Measurements from ENCODE around the gene FOXD3.
"Not testable (repeated sequence)": the region's sequence is repeated elsewhere in the genome, so short reads cannot be mapped to it uniquely, and the experiment has no call there.

The FOXD3 gene

DNA sequence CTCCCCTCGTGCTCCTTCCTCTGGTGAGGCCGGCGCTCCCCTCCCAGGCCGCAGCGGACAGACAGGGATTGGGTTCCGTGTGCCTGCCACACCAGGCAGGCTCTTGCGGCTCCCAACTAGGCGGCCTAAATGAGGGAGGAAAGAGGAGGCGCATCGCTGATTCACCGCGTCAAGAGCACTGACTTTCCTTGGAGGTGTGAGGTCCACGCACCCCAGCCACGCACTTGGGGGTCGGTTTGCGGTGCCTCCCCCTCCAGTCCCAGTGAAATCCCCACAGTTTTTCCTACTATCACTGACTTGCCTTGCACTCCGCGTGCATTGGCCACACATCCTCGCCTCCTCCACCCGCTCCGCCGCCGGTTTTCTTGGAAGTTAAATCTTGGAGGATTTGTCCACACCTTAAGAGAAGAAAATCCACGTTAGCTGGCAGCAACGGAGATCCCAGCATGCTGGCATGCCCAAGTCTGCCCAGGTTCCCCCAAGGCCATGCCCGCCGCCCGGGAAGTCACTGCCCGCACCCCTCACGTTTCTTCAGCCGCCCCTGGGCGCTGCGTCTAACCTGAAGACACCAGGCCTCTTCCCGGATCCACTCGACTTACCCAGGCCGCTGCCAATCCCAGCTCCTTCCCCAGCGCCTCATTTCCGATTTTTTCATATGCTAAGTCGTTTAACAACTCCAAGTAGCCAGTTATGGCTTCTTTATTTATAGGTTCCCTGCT lies 1.1 kb upstream of the FOXD3 start:
- DNase-seq (ENCODE audit: low read depth, low spot score), result no peak

DNA sequence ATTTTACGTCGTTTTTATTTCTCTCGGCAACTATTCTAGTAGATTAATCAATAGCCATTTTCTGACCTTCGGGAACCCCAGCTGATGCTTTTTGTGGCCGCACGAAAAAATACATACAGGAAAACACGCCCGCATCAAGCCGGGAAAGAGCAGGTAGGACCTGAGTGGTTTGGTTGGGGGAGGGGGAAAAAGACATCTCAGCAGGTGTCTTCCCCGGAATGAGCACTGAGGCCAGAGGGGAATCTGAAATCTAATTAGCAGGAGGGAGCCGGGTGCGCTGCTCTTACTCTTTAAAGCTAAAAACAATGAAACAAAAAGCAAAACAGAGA lies 618 bp upstream of the FOXD3 start:
- DNase-seq (ENCODE audit: low read depth, low spot score), result no peak

DNA sequence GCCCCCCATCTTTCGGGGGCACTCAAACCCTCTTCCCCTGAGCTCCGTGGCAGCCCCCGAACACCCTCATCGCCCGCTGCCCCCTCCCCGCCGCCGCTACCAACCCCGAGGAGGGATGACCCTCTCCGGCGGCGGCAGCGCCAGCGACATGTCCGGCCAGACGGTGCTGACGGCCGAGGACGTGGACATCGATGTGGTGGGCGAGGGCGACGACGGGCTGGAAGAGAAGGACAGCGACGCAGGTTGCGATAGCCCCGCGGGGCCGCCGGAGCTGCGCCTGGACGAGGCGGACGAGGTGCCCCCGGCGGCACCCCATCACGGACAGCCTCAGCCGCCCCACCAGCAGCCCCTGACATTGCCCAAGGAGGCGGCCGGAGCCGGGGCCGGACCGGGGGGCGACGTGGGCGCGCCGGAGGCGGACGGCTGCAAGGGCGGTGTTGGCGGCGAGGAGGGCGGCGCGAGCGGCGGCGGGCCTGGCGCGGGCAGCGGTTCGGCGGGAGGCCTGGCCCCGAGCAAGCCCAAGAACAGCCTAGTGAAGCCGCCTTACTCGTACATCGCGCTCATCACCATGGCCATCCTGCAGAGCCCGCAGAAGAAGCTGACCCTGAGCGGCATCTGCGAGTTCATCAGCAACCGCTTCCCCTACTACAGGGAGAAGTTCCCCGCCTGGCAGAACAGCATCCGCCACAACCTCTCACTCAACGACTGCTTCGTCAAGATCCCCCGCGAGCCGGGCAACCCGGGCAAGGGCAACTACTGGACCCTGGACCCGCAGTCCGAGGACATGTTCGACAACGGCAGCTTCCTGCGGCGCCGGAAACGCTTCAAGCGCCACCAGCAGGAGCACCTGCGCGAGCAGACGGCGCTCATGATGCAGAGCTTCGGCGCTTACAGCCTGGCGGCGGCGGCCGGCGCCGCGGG lies 837 bp downstream of the FOXD3 start:
- no peak for DNase-seq (ENCODE audit: low read depth, low spot score)

DNA sequence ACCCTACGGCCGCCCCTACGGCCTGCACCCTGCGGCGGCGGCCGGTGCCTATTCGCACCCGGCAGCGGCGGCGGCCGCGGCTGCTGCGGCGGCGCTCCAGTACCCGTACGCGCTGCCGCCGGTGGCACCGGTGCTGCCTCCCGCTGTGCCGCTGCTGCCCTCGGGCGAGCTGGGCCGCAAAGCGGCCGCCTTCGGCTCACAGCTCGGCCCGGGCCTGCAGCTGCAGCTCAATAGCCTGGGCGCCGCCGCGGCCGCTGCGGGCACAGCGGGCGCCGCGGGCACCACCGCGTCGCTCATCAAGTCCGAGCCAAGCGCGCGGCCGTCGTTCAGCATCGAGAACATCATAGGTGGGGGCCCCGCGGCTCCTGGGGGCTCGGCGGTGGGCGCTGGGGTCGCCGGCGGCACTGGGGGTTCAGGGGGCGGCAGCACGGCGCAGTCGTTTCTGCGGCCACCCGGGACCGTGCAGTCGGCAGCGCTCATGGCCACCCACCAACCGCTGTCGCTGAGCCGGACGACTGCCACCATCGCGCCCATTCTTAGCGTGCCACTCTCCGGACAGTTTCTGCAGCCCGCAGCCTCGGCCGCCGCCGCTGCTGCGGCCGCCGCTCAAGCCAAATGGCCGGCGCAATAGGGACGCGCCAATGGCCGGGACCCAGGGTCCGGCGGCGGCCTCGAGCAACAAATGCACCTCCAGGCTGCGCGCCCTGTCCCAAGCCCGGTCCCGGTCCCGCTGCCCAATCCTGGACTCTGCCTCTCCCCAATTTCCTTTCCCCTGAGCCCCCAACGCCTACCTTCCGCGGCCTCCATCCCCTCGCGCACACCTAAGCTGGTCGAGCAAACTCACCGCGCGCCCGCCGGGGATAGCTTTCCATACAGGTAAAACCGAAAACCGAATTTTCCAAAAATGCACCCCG lies 1.8 kb downstream of the FOXD3 start:
- no peak for DNase-seq (ENCODE audit: low read depth, low spot score)

DNA sequence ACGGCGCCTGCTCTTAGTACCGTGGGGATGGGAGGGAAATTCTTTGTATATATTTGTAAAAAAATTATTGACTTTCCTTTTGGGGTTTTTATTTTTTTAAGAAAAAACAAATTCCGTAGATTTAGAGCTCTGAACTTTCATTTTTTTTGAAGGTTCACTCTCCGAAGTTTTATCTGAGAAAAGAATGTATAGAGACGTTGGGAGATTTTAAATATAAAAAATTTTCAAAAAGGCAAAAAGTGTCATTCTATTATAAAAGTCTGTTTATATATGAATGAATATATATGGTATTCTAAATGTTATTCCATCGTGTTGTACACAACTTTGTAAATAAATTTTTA lies 2.4 kb downstream of the FOXD3 start:
- DNase-seq (ENCODE audit: low read depth, low spot score), result no peak

DNA sequence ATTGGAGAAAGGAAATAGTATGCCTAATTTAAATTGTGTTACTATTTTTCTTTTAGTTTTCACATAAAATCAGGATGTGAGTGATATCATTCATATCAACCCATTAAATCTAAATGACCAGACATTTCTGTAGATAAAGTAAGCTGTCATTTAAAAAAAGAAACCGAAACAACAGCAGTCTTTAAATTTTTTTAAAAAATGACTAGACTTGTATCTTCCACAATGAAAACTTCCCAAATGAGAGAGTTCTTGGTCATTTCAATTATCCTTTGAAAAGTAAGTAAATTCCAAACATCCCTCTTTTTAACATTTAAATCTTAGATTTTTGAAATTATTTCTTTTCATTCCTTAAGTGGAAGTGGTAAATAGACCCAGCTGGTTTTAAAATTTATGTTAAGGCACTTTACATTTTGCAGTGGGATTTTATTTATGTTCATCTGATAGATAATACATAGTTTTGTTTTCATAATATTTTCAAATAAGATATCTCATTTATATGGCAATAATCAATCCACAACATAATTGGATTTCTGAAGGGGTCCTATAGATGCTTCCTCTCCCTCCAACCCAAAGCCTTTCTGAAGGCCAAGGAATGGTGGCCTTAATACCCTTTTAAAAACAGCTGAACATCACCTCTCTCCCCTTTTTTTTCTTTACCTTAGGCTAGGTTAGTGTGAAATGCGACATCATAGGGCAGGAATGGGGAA lies 3.1 kb downstream of the FOXD3 start:
- no peak for DNase-seq (ENCODE audit: low read depth, low spot score)

DNA sequence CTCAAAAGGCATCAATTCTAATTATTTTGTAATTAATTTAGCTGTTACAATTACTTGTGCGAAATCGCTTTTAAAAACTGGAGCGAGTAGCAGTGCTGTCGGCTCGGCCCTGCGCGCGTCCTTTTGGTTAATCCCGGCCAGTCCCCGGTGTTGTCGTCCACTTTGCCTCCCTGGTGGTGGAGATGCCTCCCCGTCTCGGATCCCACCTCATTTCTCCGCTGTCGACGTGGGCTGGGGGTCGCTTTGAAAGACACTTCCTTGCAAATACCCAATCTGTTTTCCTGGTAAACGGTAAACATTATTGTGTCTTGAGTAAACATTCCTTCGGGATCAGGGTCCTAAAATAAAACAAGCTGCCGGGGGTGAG lies 3.7 kb downstream of the FOXD3 start:
- DNase-seq (ENCODE audit: low read depth, low spot score), result no peak

DNA sequence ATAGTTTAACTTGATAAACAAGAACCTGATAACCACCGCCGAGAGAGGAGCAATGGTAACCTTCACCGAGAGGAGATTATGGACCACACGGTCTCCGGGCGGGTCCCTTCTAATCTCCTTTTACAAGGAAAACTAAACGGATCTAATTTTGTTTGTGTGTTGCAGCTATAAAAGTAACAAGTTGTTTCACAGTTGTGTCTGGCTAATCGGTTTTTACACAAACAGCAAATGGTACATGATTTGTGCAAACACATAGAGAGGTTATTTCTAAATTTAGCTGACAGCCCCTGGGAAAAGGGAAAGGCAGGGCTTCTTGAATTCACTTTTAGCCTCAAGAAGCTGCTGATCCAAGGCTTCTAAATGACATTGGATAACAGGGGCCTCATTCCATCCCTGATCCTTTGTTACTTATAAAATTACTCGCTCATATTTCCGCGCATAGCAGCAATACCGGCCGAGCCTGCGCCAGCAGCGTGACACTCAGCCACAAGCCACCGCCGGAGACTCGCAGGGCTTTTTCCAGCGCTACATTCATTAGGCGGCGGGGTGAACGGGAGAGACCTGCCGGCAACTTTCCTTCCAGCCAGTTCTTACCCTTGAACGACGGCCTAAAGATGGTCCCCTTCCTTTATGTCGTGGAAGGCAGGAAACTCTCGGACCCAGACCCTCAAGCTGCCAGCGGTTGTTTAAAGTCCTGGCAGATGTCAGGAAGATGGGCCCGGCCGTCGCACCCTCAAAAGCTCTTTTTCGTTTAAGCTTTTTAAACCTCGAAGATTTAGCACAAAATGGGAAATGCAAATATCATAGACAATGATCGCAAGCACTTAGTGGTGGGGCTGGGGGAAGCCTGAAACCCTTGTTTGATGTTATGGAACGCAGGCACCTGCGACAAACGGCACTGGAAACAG lies 4.4 kb downstream of the FOXD3 start:
- DNase-seq (ENCODE audit: low read depth, low spot score), result no peak

DNA sequence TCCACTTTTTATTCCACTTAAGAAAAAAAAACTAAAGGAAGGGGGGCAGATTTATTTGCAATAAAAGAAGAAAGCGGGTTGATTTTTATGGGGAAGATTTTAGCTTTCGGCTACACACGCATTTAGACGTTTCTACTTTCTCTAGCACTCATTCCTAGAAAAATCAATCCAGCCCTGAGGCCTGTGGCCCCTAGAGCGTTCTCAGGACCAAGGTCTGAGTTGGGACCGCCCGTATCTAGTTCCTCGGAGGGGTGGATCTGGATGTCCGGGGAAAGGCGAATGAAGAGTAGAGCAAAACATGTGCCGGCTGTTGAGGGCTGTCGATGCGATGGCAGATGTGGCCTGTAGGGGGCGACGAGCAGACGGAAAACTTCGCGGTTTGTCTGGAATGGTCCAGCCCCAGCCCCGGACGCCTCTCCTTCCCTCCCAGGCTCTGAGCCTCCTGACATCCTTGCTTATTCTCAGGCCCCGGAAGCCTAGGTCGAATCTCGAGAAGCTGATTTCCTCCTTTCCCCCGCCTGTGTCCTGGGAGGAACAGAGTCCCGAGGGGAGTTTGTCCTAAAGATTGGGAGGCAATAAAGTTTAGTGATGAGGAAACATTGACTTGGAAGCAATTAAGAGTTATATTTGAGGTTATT lies 5.2 kb downstream of the FOXD3 start:
- no peak for DNase-seq (ENCODE audit: low read depth, low spot score)

DNA sequence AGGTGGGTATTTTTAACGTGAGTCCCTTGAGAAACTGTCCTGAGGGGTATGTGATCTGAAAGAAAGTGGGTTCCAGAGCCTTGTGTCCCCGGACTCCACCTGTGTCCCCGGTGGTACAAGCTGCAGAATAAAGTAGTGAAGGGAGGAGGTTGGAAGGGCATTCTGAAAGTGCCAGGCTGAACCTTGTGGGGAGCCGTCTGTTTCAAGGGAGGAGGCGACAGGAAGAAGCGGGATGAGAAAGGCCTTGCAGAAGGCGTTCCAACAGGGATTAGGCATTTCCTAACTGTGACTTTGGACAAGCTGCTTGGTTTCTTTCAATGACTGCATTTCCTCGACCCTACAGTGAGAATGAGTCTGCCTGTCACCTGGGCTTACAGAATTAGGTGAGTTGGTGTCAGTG lies 5.8 kb downstream of the FOXD3 start:
- DNase-seq (ENCODE audit: low read depth, low spot score), result no peak

DNA sequence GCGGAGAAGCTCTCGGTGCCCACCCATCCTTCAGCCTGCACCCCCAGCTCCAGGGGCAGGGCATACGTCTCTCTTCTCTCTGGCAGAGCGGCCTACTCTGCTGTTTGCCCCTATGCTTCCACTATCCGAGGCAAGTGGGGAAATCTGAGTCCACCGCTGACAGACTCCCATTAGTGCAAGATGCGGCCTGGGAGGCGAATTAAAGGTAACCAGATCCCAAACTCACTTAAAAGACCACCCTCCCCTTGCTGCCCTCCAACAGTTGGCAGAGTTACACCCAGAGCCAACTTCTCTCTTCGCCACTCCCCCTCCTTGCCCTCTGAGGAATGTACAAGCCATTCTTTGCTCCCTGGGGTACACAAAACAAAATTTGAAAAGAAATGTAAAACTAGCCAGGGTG lies 6.4 kb downstream of the FOXD3 start:
- DNase-seq (ENCODE audit: low read depth, low spot score), result no peak

DNA sequence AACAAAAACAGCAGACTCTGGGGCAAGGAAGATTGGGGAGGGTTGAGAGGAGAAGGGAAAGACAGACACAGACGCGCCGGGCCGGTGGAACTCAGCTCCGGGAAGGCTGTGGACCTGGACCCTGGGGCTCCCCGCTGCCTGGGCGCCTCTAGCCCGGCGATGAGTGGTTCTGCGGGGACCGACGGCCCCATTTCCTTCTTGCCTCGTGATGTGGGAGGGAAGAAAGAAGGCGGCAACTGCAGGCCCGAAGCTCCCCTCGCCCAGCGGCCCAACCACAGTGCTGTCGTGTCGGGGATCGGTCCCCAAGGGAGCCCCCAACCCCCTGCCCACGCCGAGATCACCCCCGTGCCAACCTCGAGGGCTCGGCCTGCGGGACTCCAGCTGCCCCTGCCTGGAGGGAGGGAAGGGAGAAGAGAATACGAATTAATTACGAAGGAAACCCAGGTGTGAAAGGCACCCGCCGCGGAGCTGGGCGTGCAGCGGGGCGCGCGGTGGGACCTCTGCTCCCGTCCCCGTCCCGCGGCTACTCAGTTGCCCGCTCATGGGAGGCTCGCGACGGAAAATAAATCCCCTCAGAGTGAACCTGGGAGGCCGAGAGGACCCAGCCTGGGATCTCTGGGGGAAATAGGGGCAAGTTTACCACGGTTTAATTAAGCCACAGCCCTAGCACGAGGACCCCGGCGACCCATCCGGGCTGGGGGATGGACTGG lies 7.4 kb downstream of the FOXD3 start:
- DNase-seq (ENCODE audit: low read depth, low spot score), result no peak

DNA sequence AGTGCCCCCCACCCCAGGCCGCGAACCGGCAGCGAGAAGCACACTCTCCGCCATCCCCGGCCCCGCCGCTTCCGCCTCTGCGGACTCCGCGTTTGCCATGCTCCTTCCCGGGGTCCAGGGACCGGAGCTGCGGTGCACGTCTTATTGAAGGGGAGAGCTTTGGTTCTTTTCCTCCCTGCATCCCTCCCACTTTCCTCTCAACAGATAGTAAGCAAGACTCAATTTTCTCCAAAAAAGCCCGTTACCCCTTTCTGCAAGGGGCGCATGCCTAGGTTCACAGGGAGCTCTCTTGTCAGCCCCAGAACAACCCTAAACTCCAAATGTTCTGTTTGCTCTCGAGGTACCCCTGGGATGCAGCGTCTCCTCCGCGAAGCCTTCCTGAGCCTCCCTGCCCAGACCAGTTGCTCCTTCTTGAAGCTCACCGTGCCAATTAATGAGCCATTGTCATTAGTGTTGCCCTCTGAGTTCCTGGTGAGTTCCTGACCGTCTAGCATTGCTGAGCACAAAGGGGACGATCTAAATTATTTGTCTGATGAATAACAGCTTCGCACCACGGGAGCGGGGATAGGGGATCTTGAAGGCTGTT lies 8.1 kb downstream of the FOXD3 start:
- no peak for DNase-seq (ENCODE audit: low read depth, low spot score)

DNA sequence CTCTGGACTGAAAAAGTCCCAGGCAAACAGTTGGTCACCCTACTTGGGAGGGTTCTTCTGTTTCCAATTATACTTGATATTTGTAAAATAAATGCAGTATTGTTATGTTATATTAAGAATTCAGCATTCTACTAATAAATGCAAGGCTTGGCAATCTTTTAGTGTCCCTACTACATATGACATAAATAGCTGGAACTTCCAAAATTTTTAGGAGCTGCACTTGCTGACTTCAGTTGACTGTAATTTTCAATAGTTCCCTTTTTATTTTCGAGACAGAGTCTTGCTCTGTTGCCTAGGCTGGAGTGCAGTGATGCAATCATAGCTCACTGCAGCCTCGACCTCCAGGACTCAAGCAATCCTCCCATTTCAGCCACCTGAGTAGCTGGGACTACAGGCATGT lies 20.0 kb downstream of the FOXD3 start:
- DNase-seq (ENCODE audit: low read depth, low spot score), result no peak

DNA sequence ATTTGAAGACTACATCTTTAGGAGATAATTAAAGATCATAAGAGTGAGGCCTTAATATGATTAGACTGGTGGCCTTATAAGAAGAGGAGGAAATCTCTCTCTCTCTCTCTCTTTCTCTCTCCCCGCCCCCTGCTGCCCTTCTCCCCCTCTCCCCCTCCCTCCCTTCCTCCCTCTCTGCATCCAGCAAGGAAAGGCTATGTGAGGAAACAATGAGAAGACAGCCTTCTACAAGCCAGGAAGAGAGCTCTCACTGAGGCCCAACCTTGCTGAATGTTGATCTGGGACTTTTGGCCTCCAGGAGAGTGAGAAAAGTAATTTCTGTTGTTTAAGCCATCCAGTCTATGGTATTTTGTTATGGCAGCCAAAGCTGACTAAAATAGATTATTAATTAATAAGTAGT lies 21.6 kb downstream of the FOXD3 start:
- DNase-seq (ENCODE audit: low read depth, low spot score), result no peak

DNA sequence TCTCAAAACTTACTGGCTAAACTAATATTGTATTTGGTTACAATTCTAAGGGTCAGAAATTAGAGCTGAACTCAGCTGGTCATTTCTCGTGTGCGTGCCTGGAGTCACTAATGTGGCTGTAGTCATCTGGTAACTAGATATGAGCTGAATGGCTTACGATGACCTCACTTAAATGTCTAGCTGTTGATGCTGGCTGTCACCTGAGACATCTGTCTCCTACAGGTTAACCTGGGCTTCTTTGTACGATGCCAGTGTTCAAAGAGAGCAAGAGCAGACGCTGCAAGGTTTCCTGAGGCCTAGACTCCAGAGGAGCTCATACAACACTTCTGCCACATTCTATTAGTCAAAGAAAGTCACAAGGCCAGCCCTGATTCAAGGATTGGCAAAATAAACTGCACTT lies 28.0 kb downstream of the FOXD3 start:
- no peak for DNase-seq (ENCODE audit: low read depth, low spot score)

DNA sequence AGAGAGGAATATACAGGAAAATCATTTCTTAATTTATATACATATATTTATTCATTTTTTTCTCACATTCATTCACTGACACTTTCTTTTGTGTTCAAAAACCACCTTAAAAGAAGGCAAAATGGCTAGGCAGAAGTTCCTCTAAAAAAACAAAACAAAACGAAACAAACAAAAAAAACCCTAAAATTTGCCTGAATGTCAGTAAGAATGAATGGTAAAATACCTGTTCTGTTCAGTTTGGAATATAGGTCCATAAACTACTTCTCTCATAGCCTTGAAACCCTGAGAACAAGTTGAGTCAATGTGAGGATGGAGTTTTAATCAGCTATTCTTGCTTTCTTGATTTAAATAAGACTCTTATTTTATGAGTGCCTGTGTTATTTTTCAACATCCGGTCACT lies 30.4 kb downstream of the FOXD3 start:
- DNase-seq (ENCODE audit: low read depth, low spot score), result no peak

DNA sequence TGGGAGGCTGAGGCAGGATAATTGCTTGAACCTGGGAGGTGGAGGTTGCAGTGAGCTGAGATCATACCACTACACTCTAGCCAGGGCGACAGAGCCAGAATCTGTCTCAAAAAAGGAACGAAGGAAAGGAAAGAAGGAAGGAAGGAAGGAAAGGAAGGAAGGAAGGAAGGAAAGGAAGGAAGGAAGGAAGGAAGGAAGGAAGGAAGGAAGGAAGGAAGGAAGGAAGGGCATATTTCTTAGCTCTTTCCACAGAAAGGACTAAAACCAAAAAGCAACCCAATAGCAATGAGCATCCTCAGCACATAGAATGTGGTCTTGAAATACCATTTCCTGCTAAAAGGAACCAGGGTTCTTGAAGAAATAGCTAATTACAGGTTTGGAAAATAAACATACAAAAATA lies 33.9 kb downstream of the FOXD3 start:
- DNase-seq (ENCODE audit: low read depth, low spot score), result not testable (repeated sequence)

DNA sequence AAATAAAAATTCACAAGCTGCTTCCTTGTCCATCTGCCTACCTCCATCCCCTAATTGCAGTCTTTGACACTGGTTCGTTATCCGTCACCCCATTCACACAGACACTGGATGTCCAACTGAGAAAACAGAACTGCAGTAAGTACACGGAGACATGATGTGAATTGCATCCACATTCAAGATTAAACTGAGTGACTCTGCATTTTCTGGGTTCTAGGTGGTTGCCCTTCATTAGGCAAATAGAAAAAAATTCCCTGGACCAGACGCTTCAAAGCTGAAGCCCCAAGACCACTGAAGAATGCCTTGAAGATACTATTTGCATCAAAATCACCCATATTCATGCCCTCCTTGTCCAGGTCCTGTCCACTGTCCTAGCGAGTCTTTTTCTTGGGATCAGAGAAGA lies 37.2 kb downstream of the FOXD3 start:
- no peak for DNase-seq (ENCODE audit: low read depth, low spot score)
